Heart left ventricle (tissue), 16 donors: Measurements from ENCODE around the gene EXD3. TPM values are rescaled to one million over a fixed set of nuclear protein-coding genes. Genes with fewer than 3 reads are reported as not detected.
A peak's percentile ranks its signal among the peaks of the same experiment; 100 is the strongest.

ENCODE experiments used
- ATAC-seq, 4 donors: fragments of 200-7000 bp; cut with Tn5 transposase; one replicate each; pipeline ENCODE4 v1.9.1; 2020 to 2022; ENCODE audit warnings: moderate library complexity in 4 of 4, mild to moderate bottlenecking in 3 of 4, moderate number of reproducible peaks in 1 of 4
- DNase-seq, 5 donors: peaks; one replicate each; pipeline ENCODE4 v3.0.0-alpha.2; 2020
- H3K27ac ChIP-seq, 12 donors: fragments of 200-600 bp; sonication (generic) in 4 of 12; one replicate each; pipeline versions ENCODE4 v1.5.0 to v1.8.0; 2016 to 2022; ENCODE audit warnings: mild to moderate bottlenecking in 2 of 12
- H3K27me3 ChIP-seq, 9 donors: fragments of 200-600 bp; sonication (generic) in 2 of 9; one replicate each; pipeline versions ENCODE4 v1.5.1 to v1.8.0; 2016 to 2022; ENCODE audit warnings: mild to moderate bottlenecking in 3 of 9
- H3K36me3 ChIP-seq, 9 donors: fragments of 200-600 bp; sonication (generic) in 2 of 9; one replicate each; pipeline versions ENCODE4 v1.5.0 to v1.8.0; 2018 to 2022; ENCODE audit warnings: mild to moderate bottlenecking in 2 of 9
- H3K4me1 ChIP-seq, 12 donors: fragments of 200-600 bp; sonication (generic) in 4 of 12; one replicate each; pipeline versions ENCODE4 v1.5.0 to v1.8.0; 2016 to 2022; ENCODE audit warnings: mild to moderate bottlenecking in 3 of 12
- H3K4me3 ChIP-seq, 12 donors: fragments of 200-600 bp; sonication (generic) in 4 of 12; one replicate each; pipeline versions ENCODE4 v1.5.0 to v1.8.0; 2017 to 2022; ENCODE audit warnings: mild to moderate bottlenecking in 9 of 12, moderate library complexity in 4 of 12
- H3K9me3 ChIP-seq, 12 donors: fragments of 200-600 bp; sonication (generic) in 4 of 12; one replicate each; pipeline versions ENCODE4 v1.5.0 to v1.8.0; 2016 to 2022; ENCODE audit warnings: mild to moderate bottlenecking in 1 of 12
- CTCF ChIP-seq, 12 donors: fragments of 200-600 bp; sonication (generic) in 4 of 12; IDR thresholded peaks; one replicate each; pipeline versions ENCODE4 v1.5.0 to v1.8.0; 2018 to 2022; ENCODE audit warnings: antibody characterized with exemption in 12 of 12, mild to moderate bottlenecking in 5 of 12
- POLR2A ChIP-seq, 2 donors: fragments of 450-650 bp; IDR thresholded peaks; one replicate each; pipeline ENCODE4 v1.6.1; 2017; ENCODE audit warnings: antibody characterized with exemption in 2 of 2, mild to moderate bottlenecking in 2 of 2, moderate library complexity in 2 of 2
- WGBS, 4 donors: extraction: QIAGEN DNeasy Blood & Tissue Kit in 2 of 4; methylation state at CpG; one replicate each; pipeline versions ENCODE4 v1.1.5 to v1.1.7; 2013 to 2018; 5-methylcytosine and 5-hydroxymethylcytosine counted together
- intact Hi-C, 10 donors: fragments of 100-400 bp; cut with DNase I; formaldehyde crosslinking; loops; one replicate each; pipeline versions ENCODE4 v1.11.1 to v1.14.2; 2022
- polyA plus RNA-seq, 2 donors: library from polyadenylated mRNA; stranded (reverse); fragments of 200-250 nt; gene quantifications; one replicate each; pipeline ENCODE4 v1.2.3, GENCODE V29; 2013
- total RNA-seq, 9 donors: library from RNA; depleted of rRNA in 2 of 9; stranded (reverse); fragments of >200 nt in 2 of 9; fragmentation: NEBNext Ultra II Directional in 3 of 9; extraction: Animal tissue kit (Norgen Biotek cat#: 25700) in 3 of 9; gene quantifications; one replicate each; pipeline versions ENCODE4 v1.1.0 to v1.2.4, GENCODE V29; 2016 to 2023
- donor health status: ischemic (EF 13 %, LVEDD 7.1; RV severe dilation, severe dysfunction).
- donor health status: healthy with polysubstance abuse.
- donor health status: DM: no; HTN: yes; CAD: no.
- donor health status: DM: no; HTN: no; CAD: no.
- donor health status: ischemic (EF 25% LVEDD 6.9; RV normal size, moderate dysfunction).
- donor health status: ischemic (EF 25% LVEDD 5.7; RV mildly dilated, moderate dysfunction).
- donor health status: healthy.
- donor health status: DM: yes; HTN: yes; CAD: no.
- donor health status: ischemic (EF 35%, LVEDD 5.7; RV mildly dilated, moderate dysfunction).
- donor health status: nonischemic (EF 11% LVEDD 7.7; RV severe dilation, severe dysfunction).
- donor health status: DM: yes; HTN: yes; CAD: no.
- donor health status: PGD.
- donor health status: ischemic (EF 29% LVEDD 5.4; RV normal size, mild dysfunction).
- donor health status: nonischemic (EF 23%, LVEDD 6.1; RV moderate dilation, normal function).

Gene EXD3
- total and polyA plus RNA-seq, 11 donors: 4.1 to 15.2 (median 8.6) TPM

- Histone ChIP-seq H3K27ac (peak overlapping the region in 10 of 12 donors; percentile 49 to 98 (median 89)), H3K36me3 (peaks cover 0 to 8% (median 0%) of the 10 kb centered on the region in 9 donors), H3K4me3 (peak overlapping the region in 11 of 12 donors; percentile 17 to 70 (median 52)), H3K27me3 (peaks cover 0 to 63% (median 20%) of the 10 kb centered on the region in 9 donors), H3K4me1 (peaks cover 0 to 61% (median 27%) of the 10 kb centered on the region in 12 donors), H3K9me3 (peaks cover 0 to 3% (median 0%) of the 10 kb centered on the region in 12 donors)
- peak in 2 of 4 donors; percentile 49 to 51 for ATAC-seq
- 2 to 35% (median 3%) methylated on average over 5 to 76 of the region's 76 CpGs for WGBS, 4 donors
- peak in 11 of 12 donors; percentile 20 to 92 (median 62) for TF ChIP-seq CTCF (IDR thresholded peaks at IDR 0.05)
- TF ChIP-seq POLR2A (IDR thresholded peaks at IDR 0.05): no peak
- peak in 3 of 5 donors; percentile 28 to 78 (median 47) for DNase-seq
- intact Hi-C loops: loop anchor here in 8 of 10 donors (2.0 to 10.0 kb wide), 5 partner anchors 111 to 232 kb away; no protein-coding TSS in a partner anchor
Measured at GRCh38 chr9:137295238-137295811, 127.6 kb downstream of the EXD3 start.

DNA sequence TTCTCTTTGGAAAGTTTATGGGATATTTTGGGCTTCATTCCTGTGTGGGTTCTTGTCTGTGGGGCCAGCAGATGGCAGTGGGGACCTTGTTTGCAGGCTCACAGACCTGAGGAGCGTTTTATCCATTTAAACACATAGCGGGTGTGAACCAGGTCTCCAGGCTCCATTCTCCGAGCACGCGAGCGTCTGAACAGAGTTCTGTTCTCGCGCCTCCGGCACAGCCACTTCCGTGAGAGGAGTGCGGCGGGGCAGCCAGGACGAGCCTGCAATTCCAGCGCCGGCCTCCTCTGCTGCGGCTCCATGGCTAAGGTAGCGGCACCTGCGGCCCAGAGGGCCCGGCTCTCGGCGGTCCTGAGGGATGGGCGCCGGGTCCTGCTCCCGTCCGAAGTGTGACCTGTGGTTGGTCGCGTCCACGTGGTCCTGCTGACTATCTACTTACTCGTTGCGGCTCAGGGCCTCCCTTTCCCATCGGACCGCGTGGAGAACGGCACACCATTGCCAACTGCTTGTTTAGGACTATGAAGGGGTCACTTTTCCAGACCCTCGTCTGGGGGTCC is 128.2 kb downstream of the EXD3 start:
- Histone ChIP-seq H3K27me3 (peaks cover 0 to 57% (median 20%) of the 10 kb centered on the region in 9 donors), H3K9me3 (peaks cover 0 to 3% (median 0%) of the 10 kb centered on the region in 12 donors), H3K36me3 (peaks cover 0 to 8% (median 0%) of the 10 kb centered on the region in 9 donors), H3K27ac (peak overlapping the region in 5 of 12 donors; percentile 49 to 96 (median 89)), H3K4me3 (peak overlapping the region in 11 of 12 donors; percentile 17 to 70 (median 52)), H3K4me1 (peaks cover 0 to 55% (median 27%) of the 10 kb centered on the region in 12 donors)
- TF ChIP-seq CTCF (IDR thresholded peaks at IDR 0.05) (peak in 10 of 12 donors; percentile 19 to 39 (median 30)), POLR2A (IDR thresholded peaks at IDR 0.05) (no peak)
- 20 to 39% (median 25%) methylated on average over 20 to 35 of the region's 35 CpGs for WGBS, 4 donors
- DNase-seq: peak in 4 of 5 donors; percentile 31 to 63 (median 40)
- ATAC-seq: peak in 2 of 4 donors; percentile 2 to 12
- intact Hi-C loops: loop anchor here in 9 of 10 donors (2.0 to 10.0 kb wide), 6 partner anchors 112 to 233 kb away; no protein-coding TSS in a partner anchor

- H3K27ac ChIP-seq: peak overlapping the region in 1 of 12 donors; percentile 89
- H3K27me3 ChIP-seq: peaks cover 0 to 52% (median 20%) of the 10 kb centered on the region in 9 donors
- TF ChIP-seq POLR2A (IDR thresholded peaks at IDR 0.05): no peak
- TF ChIP-seq CTCF (IDR thresholded peaks at IDR 0.05): no peak
- intact Hi-C loops: loop anchor here in 6 of 10 donors (2.0 to 10.0 kb wide), 6 partner anchors 113 to 233 kb away; no protein-coding TSS in a partner anchor
- peak in 3 of 5 donors; percentile 36 to 40 (median 37) for DNase-seq
- H3K9me3 ChIP-seq: peaks cover 0 to 3% (median 0%) of the 10 kb centered on the region in 12 donors
- peaks cover 0 to 49% (median 25%) of the 10 kb centered on the region in 12 donors for H3K4me1 ChIP-seq
- WGBS, 4 donors: 32 to 40% (median 34%) methylated on average over 11 of the region's 11 CpGs
- H3K36me3 ChIP-seq: peaks cover 0 to 4% (median 0%) of the 10 kb centered on the region in 9 donors
- peak in 3 of 4 donors; percentile 5 to 45 (median 31) for ATAC-seq
- H3K4me3 ChIP-seq: no peak overlapping the region
Measured at GRCh38 chr9:137294091-137294680, 128.8 kb downstream of the EXD3 start.
